NCI-H1930 (cell line): ENCODE measurements around the gene PTPN7.
A peak's percentile ranks its signal among the peaks of the same experiment; 100 is the strongest.
"Not testable (repeated sequence)": the region's sequence is repeated elsewhere in the genome, so short reads cannot be mapped to it uniquely, and the experiment has no call there.

Experiments used
- DNase-seq, 2 experiments: peaks; one replicate each; lab custom pipeline; 2025; lab: John Stamatoyannopoulos, UW

The PTPN7 gene

GRCh38 chr1:202160377-202160940 is at the start of gene PTPN7:
Gene PTPN7 (minus strand): TSS chr1:202160602. CDS start chr1:202159402, 1,200 bp downstream.
- no peak for DNase-seq

DNA sequence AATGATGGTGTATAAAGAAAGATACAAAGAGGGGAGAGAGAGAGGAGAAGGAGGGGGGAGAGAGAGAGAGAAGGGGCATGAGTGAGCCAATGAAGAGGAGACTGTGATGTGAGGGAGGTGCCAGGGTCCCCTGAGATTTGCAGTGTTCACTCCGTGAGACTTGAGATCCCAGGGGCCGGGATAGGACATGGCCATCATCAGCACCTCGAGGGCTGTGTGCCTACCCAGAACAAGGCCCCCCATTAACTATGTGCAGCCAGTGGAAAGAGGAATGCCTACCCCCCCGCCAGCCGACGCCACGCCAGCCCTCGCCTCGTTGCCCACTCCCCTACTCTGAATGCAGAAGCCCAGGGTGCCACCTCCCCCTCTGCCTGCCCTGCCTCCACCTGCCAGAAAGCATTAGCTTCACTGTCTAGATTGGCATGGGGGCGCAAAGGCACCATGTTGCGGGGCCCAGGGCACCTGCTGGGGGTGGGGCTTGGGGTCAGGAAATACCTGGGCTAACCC is 48.0 kb upstream of the PTPN7 start:
- no peak for DNase-seq

GRCh38 chr1:202207292-202207691 is 46.9 kb upstream of the PTPN7 start:
- no peak for DNase-seq

DNA sequence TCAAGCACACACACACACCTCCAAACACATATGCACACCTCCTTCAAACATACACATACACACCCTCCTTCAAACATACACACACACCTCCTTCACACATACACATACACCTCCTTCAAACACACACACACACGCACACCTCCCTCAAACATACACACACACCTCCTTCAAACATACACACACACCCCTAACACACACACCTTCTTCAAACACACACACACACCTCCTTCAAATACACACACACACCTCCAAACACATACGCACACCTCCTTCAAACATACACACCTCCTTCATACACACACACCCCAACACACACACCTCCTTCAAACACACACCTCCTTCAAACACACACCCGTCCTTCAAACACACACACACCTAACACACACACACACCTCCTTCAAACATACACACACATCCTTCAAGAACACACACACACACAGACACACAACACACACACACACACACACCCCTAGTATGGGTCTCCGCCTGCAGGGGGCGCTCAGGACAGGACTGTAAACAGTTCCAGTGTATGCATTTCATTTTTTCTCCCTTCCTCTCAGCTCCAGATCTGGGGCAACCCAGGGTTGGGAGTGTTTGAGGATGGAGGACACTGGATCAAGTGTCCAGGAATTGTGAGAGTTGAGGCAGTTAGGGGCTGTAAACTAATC is 45.3 kb upstream of the PTPN7 start:
- no peak for DNase-seq

- no peak for DNase-seq
These were observed 43.7 kb upstream of the PTPN7 start for GRCh38 chr1:202204065-202204464.

- DNase-seq: no peak
These were observed 43.0 kb upstream of the PTPN7 start for GRCh38 chr1:202203238-202204039.

GRCh38 chr1:202202500-202203168 is 42.2 kb upstream of the PTPN7 start:
- DNase-seq: no peak

DNA sequence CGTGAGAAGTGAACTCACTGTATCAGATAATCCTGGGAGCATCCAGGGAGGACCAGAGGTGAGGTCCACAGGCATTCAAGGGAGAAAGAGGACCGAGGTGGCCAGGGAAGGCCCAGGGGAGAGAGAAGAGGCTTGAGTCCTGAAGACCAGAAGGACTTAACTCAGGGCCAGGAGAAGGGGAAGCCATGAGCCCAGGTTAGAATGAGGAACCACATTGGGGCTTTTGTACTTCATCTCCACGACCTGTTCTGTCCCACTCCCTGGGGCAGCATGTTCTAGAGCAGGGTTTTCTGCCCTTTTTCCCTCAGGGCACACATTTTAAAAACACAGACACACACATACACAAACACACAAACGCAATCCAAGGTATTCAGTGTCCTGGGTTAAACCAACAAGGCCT is 41.6 kb upstream of the PTPN7 start:
- DNase-seq: no peak

DNA sequence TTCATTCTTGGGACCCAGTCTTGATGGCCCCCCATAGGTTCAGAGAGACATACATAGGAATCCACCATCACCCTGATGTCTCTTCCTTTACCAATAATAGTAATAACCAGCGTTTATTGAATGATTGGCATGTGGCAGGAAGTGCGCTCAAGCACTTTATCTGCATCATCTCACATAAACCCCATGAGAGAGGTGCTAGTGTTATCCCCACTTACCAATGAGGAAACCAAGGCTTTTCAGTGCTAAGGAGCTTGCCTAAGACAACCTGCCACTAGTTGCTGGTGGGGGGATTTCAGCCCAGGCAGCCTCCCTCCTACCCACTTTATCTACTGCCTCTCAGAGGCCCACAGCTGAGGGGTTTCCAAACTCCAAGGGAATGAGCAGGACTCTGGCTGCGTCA is 40.9 kb upstream of the PTPN7 start:
- DNase-seq: no peak

GRCh38 chr1:202200669-202201068 is 40.3 kb upstream of the PTPN7 start:
- DNase-seq: no peak

- DNase-seq: no peak
These were observed 39.7 kb upstream of the PTPN7 start for GRCh38 chr1:202200112-202200548.

DNA sequence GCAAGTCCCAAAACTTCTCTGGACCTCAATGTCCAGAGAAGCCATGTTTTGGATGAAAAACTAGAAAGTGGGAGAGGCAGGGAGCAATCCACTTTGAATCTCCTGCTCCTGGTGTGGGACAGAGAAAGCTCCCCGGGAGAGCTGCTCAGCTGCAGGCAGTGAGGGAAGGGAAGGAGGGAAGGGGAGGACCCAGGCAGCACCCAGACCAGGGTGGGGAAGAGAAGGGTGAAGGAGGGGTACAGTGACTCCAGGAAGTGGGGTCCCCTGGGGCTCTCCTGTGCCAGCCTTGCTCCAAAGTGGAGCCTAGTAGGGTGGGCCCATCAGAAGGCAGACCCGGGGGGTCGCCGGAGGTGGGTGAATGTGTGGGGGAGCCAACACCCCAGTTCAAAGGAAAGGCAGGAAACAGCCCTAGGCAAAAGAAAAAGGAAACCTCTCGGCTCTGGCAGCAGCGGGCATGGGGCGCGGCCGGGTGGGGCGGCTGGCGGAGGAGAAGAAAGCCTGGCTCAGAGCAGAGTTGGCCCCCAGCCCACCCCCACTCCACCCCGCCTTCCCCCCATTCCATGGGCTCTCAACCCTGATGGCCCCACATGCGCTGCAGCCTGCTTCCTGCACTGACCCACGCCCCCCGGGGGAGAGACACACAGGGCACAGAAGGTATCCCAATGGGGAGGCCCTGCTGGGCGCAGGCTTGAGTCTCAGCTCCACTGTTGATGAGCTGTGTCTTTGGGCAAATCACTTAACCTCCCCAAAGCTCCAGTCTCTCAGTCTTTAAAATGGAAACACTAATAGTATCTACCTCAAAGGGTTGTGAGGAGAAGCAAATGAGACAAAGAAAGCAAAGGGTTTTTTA is 38.9 kb upstream of the PTPN7 start:
- DNase-seq: no peak

GRCh38 chr1:202198366-202198724 is 37.9 kb upstream of the PTPN7 start:
- DNase-seq: no peak

DNA sequence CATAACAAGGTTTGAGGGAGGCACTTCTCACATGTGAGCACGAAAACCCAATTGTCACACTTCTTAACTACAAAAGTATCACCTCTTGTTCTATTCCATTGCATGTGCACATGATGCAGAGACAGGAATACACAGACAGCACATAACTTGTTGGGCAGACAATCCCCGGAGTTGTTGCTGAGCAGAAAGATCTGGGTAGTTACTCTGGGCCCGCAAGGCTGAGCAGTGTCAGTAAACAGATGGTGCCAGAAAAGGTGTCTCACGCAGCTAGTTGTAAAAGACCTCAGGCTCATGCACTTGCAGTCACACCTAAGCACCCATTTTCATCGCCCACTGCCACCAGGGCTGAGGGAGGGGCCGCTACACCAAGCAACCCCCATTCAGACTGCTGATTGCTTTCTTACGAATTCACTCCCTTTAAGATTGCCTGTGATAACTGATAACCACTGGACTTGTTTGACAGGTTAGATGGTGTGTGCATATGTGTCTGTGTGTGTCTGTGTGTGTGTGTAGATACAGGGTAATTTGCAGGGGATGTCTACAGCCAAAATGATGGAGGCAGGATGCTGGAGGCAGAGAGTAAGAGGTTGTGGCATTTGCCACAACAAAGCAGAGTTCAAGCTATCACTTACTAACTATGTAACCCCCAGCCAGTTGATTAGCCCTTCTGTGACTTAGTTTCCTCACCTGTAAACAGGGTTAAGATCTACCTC is 37.4 kb upstream of the PTPN7 start:
- no peak for DNase-seq

GRCh38 chr1:202194328-202194648 is 33.9 kb upstream of the PTPN7 start:
- no peak for DNase-seq

- DNase-seq: no peak
These were observed 33.4 kb upstream of the PTPN7 start, which contains the start of gene LGR6 for GRCh38 chr1:202193614-202194327. Gene LGR6 (plus strand): TSS chr1:202193799. CDS start chr1:202193990, 191 bp downstream.

- peak; percentile 9 to 53 for DNase-seq
These were observed 32.6 kb upstream of the PTPN7 start for GRCh38 chr1:202192770-202193613.

- not testable (repeated sequence) for DNase-seq
These were observed 31.0 kb upstream of the PTPN7 start for GRCh38 chr1:202191391-202191790.
